Cardiac fibroblast (primary cell): ENCODE data around the gene TPD52L2.

Experiments
- DNase-seq, 2 donors: peaks; one replicate each; pipeline versions ENCODE4 v3.0.0 to v3.0.0-alpha.2; 2010; ENCODE audit warnings: low read depth in 2 of 2
- H3K4me3 ChIP-seq, 2 donors: replicated peaks in 1 of 2; 1 replicate in 1 of 2; 2 replicates in 1 of 2; pipeline ENCODE4 v1.5.1; 2011; ENCODE audit warnings: low read depth in 2 of 2, low read length in 2 of 2, mild to moderate bottlenecking in 2 of 2, moderate library complexity in 1 of 2
- CTCF ChIP-seq: IDR thresholded peaks from one replicate; pipeline ENCODE4 v1.5.1; 2011; ENCODE audit warnings: low read depth, mild to moderate bottlenecking, low read length, inconsistent platforms

TPD52L2 gene

GRCh38 chr20:63883201-63883593, 18.1 kb downstream of the TPD52L2 start:
- no peak overlapping the region for H3K4me3 ChIP-seq
- TF ChIP-seq CTCF, result no peak
- no peak for DNase-seq

GRCh38 chr20:63884506-63885263, 19.6 kb downstream of the TPD52L2 start:
- DNase-seq, result no peak

DNA sequence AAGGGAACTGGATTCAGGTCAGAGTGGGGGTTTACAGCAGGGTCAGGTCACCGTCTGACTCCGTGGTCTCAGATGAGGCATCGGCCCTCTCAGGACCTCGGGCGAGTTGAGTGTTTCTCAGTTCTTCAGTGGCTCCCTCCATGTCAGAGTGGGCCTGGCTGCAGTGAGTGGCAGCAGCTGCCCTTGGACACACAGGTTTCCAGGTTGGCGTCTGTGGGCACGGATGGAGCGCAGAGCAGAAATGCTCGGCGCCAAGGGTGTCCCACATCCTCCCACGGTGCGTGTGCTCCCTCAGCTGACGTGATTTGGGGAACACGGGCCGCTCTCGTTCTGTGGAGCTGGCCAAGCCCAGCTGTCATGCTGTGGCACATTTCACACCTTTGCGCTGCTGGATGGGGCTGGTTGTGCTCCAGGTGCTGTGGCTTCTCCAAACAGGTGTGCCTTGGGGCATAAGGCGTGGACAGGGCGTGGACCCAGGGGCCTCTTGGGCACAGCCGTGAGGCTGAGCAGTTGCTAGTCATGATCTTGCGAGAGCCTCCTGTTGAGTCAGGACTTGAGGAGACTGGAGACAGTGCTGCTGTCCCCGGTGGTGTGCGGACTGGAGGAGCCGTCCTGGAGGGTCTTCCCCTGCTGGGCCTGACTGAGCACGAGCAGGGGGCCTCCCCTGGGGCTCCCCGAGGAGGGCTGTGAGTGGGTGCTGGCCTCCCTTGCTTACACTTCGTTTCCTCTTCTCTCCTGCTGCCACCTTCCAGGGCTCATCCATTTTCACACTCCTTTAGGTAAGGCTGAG, 20.4 kb downstream of the TPD52L2 start:
- DNase-seq, result no peak
- no peak for TF ChIP-seq CTCF

More at GRCh38 chr20:63884506-63885263, 19.6 kb downstream of the TPD52L2 start:
- H3K4me3 ChIP-seq, result no peak overlapping the region
- TF ChIP-seq CTCF, result no peak

DNA sequence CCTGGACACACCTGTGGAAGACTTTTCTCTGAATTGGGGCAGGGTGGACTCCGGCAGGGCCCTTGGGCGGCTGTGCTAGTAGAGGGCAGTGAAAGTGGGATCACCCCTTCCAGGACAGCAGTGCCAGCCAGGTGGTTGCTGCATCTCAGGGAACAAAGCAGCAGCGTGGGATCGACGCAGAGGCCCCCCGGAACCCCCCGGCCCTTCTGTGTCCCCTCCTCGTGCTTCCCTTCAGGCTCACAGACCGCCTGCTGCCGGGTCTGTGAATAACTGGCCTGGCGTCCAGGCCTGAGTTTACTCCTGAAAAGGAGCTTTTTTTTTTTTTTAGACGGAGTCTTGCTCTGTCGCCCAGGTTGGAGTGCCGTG, 21.0 kb downstream of the TPD52L2 start:
- no peak overlapping the region for H3K4me3 ChIP-seq
- TF ChIP-seq CTCF, result no peak
- no peak for DNase-seq

More for the DNA sequence above, 20.4 kb downstream of the TPD52L2 start:
- H3K4me3 ChIP-seq, result no peak overlapping the region

DNA sequence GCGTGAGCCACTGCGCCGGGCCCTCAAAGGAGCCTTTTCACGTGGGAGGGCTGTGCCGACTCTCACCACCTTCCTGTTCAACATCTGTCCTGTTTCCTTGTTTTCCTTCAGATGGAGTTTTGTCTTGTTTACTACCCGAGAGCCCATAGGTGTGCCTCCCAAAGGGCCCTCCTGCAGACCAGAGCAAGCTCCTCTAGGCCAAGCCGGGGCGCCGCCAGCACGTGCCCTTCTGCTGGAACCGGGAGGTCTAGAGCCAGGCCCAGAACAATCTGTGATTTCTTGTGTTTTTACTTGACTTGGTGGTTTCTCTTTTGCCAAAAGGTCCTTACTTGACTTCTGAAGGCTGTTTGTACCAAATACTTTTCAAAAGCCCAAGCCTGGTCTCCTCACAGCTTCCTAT, 21.9 kb downstream of the TPD52L2 start:
- DNase-seq, result no peak

More for the DNA sequence above, 21.9 kb downstream of the TPD52L2 start:
- no peak for TF ChIP-seq CTCF
- no peak overlapping the region for H3K4me3 ChIP-seq
